IMR-90 (cell line): Measurements from ENCODE around the gene TMOD2. TPM values are rescaled to one million over a fixed set of nuclear protein-coding genes. Genes with fewer than 3 reads are reported as not detected.
A peak's percentile ranks its signal among the peaks of the same experiment; 100 is the strongest.

ENCODE experiments used
- ATAC-seq: fragments of 200-7000 bp; cut with Tn5 transposase; 2 replicates; pipeline ENCODE4 v1.9.1; 2020; ENCODE audit warnings: low read depth, mild to moderate bottlenecking, moderate library complexity
- BruUV-seq: library from RNA; stranded (reverse); fragments of 400-500 nt; replicated peaks from 2 replicates; lab custom pipeline; 2021; lab: Mats Ljungman, UMichigan
- CTCF ChIA-PET: fragments of 300-600 bp; formaldehyde crosslinking; extraction: SDS; loops from one replicate; lab custom pipeline; 2021; ENCODE audit warnings: antibody characterized with exemption; lab: Yijun Ruan, JAX
- POLR2A ChIA-PET: fragments of 300-600 bp; sonication (Branson Sonifier 250); formaldehyde crosslinking; loops from one replicate; lab custom pipeline; 2022; ENCODE audit warnings: antibody characterized with exemption; ENCODE audit not compliant: unreplicated experiment; lab: Charles Lee
- DNase-seq: peaks from one replicate; pipeline ENCODE4 v3.0.0; 2013
- H2AFZ ChIP-seq: replicated peaks from 2 replicates; pipeline ENCODE3; 2013; ENCODE audit warnings: low read length, mild to moderate bottlenecking; ENCODE audit not compliant: poor library complexity
- H2AK5ac ChIP-seq: 2 replicates; pipeline ENCODE4 v1.6.1; 2013; ENCODE audit warnings: low read depth, low read length, inconsistent platforms
- H2AK9ac ChIP-seq: replicated peaks from 2 replicates; pipeline ENCODE3; 2013; ENCODE audit warnings: mild to moderate bottlenecking, low read depth, low read length, moderate library complexity; ENCODE audit not compliant: poor library complexity
- H2BK120ac ChIP-seq: 2 replicates; pipeline ENCODE4 v1.6.1; 2013; ENCODE audit warnings: low read depth, low read length, inconsistent platforms
- H2BK15ac ChIP-seq: 3 replicates; pipeline ENCODE4 v1.6.1; 2013; ENCODE audit warnings: low read depth, low read length, inconsistent platforms
- H2BK20ac ChIP-seq: 2 replicates; pipeline ENCODE4 v1.6.1; 2013; ENCODE audit warnings: low read depth, mild to moderate bottlenecking, inconsistent platforms, low read length, moderate library complexity
- H2BK5ac ChIP-seq: 2 replicates; pipeline ENCODE4 v1.6.1; 2013; ENCODE audit warnings: mild to moderate bottlenecking, low read depth, low read length, inconsistent platforms; ENCODE audit not compliant: poor library complexity, severe bottlenecking
- H3K14ac ChIP-seq: replicated peaks from 2 replicates; pipeline ENCODE4 v1.6.1; 2013; ENCODE audit warnings: low read depth, low read length, inconsistent platforms
- H3K18ac ChIP-seq: 2 replicates; pipeline ENCODE4 v1.6.1; 2013; ENCODE audit warnings: low read depth, low read length, control low read depth
- H3K23ac ChIP-seq: 2 replicates; pipeline ENCODE4 v1.6.1; 2013; ENCODE audit warnings: low read depth, low read length, inconsistent platforms
- H3K27ac ChIP-seq: 2 replicates; pipeline ENCODE4 v1.5.1; 2013; ENCODE audit warnings: mild to moderate bottlenecking, control low read depth, low read length; ENCODE audit not compliant: insufficient read depth
- H3K27me3 ChIP-seq: 2 replicates; pipeline ENCODE4 v1.6.1; 2013; ENCODE audit warnings: low read length; ENCODE audit not compliant: control insufficient read depth, insufficient read depth
- H3K36me3 ChIP-seq: 2 replicates; pipeline ENCODE4 v1.6.1; 2013; ENCODE audit warnings: low read length, mixed read lengths; ENCODE audit not compliant: control insufficient read depth, insufficient read depth
- H3K4ac ChIP-seq: 2 replicates; pipeline ENCODE4 v1.6.1; 2013; ENCODE audit warnings: low read depth, low read length, inconsistent platforms
- H3K4me1 ChIP-seq: 2 replicates; pipeline ENCODE4 v1.6.1; 2013; ENCODE audit warnings: low read length, mixed read lengths; ENCODE audit not compliant: control insufficient read depth, insufficient read depth
- H3K4me2 ChIP-seq: 2 replicates; pipeline ENCODE4 v1.6.1; 2013; ENCODE audit warnings: low read depth, mild to moderate bottlenecking, control low read depth, low read length, moderate library complexity
- H3K4me3 ChIP-seq: 2 replicates; pipeline ENCODE4 v1.5.1; 2013; ENCODE audit warnings: low read depth, mild to moderate bottlenecking, control low read depth, low read length, moderate library complexity; ENCODE audit not compliant: insufficient read depth
- H3K56ac ChIP-seq: 2 replicates; pipeline ENCODE4 v1.6.1; 2013; ENCODE audit warnings: low read length, inconsistent platforms; ENCODE audit not compliant: insufficient read depth; ENCODE audit errors: extremely low read depth
- H3K79me1 ChIP-seq, 2 experiments: 2 replicates each; pipeline ENCODE4 v1.6.1; 2013; ENCODE audit warnings: low read length in 2 of 2, inconsistent platforms in 1 of 2, low read depth in 1 of 2
- H3K9ac ChIP-seq: 2 replicates; pipeline ENCODE4 v1.6.1; 2013; ENCODE audit warnings: low read depth, low read length, control low read depth
- H3K9me1 ChIP-seq: 2 replicates; pipeline ENCODE4 v1.6.1; 2013; ENCODE audit warnings: low read length, inconsistent platforms; ENCODE audit not compliant: insufficient read depth
- H3K9me3 ChIP-seq: 2 replicates; pipeline ENCODE4 v1.6.1; 2013; ENCODE audit warnings: low read length; ENCODE audit not compliant: control insufficient read depth, insufficient read depth
- H4K20me1 ChIP-seq: 2 replicates; pipeline ENCODE4 v1.6.1; 2013; ENCODE audit warnings: low read length, inconsistent platforms; ENCODE audit not compliant: insufficient read depth
- H4K5ac ChIP-seq: 2 replicates; pipeline ENCODE4 v1.6.1; 2013; ENCODE audit warnings: mild to moderate bottlenecking, low read depth, low read length, control low read depth
- H4K8ac ChIP-seq, 2 experiments: 2 replicates each; pipeline ENCODE4 v1.6.1; 2013; ENCODE audit warnings: low read depth in 2 of 2, low read length in 2 of 2, control low read depth in 1 of 2, inconsistent platforms in 1 of 2
- H4K91ac ChIP-seq: 2 replicates; pipeline ENCODE4 v1.6.1; 2013; ENCODE audit warnings: low read depth, low read length, inconsistent platforms; ENCODE audit not compliant: insufficient read depth
- BHLHE40 ChIP-seq: fragments of 150-350 bp; IDR thresholded peaks from 2 replicates; pipeline ENCODE4 v1.6.1; 2016; ENCODE audit warnings: mild to moderate bottlenecking, low read depth, low read length
- CEBPB ChIP-seq: IDR thresholded peaks from 2 replicates; pipeline ENCODE4 v1.6.1; 2012; ENCODE audit warnings: low read depth, low read length, improper control_type of control experiment
- CHD1 ChIP-seq: IDR thresholded peaks from 2 replicates; pipeline ENCODE4 v1.6.1; 2012; ENCODE audit warnings: low read depth, low read length, improper control_type of control experiment
- ELK1 ChIP-seq: fragments of 150-350 bp; IDR thresholded peaks from 2 replicates; pipeline ENCODE4 v1.6.1; 2016; ENCODE audit warnings: low read depth, mild to moderate bottlenecking, low read length, moderate library complexity, borderline replicate concordance
- MAFK ChIP-seq: IDR thresholded peaks from 2 replicates; pipeline ENCODE4 v1.6.1; 2012; ENCODE audit warnings: low read depth, low read length, improper control_type of control experiment
- MAZ ChIP-seq: IDR thresholded peaks from 2 replicates; pipeline ENCODE4 v1.6.1; 2012; ENCODE audit warnings: low read depth, mild to moderate bottlenecking, low read length, improper control_type of control experiment, moderate library complexity, borderline replicate concordance
- MXI1 ChIP-seq: IDR thresholded peaks from 2 replicates; pipeline ENCODE4 v1.6.1; 2012; ENCODE audit warnings: low read depth, mild to moderate bottlenecking, low read length, moderate library complexity, borderline replicate concordance
- POLR2A ChIP-seq: IDR thresholded peaks from 2 replicates; pipeline ENCODE4 v1.6.1; 2012; ENCODE audit warnings: mild to moderate bottlenecking, low read depth, low read length
- SMC3 ChIP-seq: fragments of 150-350 bp; IDR thresholded peaks from 2 replicates; pipeline ENCODE4 v1.6.1; 2016; ENCODE audit warnings: low read depth, mild to moderate bottlenecking, antibody characterized with exemption, low read length, moderate library complexity
- WGBS, 2 experiments: methylation state at CpG; one replicate each; pipeline versions ENCODE4 v1.1.5 to v1.1.7; 2013; ENCODE audit warnings: missing lambda C conversion rate in 2 of 2; ENCODE audit not compliant: insufficient read length in 1 of 2; ENCODE audit errors: extremely low coverage in 2 of 2; 5-methylcytosine and 5-hydroxymethylcytosine counted together
- dilution Hi-C: fragments of 300-500 bp; cut with HindIII; formaldehyde crosslinking; loops from one replicate; pipeline ENCODE4 v1.14.3; 2018; ENCODE audit warnings: low sequenced_read_pairs; ENCODE audit not compliant: unreplicated experiment
- in situ Hi-C: fragments of 300-500 bp; cut with MboI; formaldehyde crosslinking; loops from 3 replicates; pipeline ENCODE4 v1.14.3; 2019; ENCODE audit warnings: low sequenced_read_pairs, inconsistent platforms, mixed read lengths
- intact Hi-C: fragments of 100-400 bp; cut with micrococcal nuclease; formaldehyde crosslinking; loops from 2 replicates; pipeline ENCODE4 v1.10.0; 2022
- polyA plus RNA-seq, 3 experiments: library from polyadenylated mRNA; depleted of rRNA; stranded (reverse); fragments of >200 nt; gene quantifications; 2 replicates each; pipeline ENCODE4 v1.2.3, GENCODE V29; 2012; ENCODE audit warnings: low replicate concordance in 1 of 3
- total RNA-seq: library from RNA; depleted of rRNA; stranded (reverse); fragments of >200 nt; gene quantifications from 2 replicates; pipeline ENCODE4 v1.2.3, GENCODE V29; 2012
- TF ChIP-seq, protein P1 (sequence below): conservative IDR thresholded peaks from 2 replicates; pipeline ENCODE4 v1.5.1; 2012; ENCODE audit warnings: mild to moderate bottlenecking, low read depth, low read length, improper control_type of control experiment

Gene TMOD2
- total and polyA plus RNA-seq, 2 of the 4 experiments (the other 2 are of a cell fraction) = 2.8 to 5.4 TPM

- in situ Hi-C loops (no loop called here), dilution Hi-C loops (no loop called here), intact Hi-C loops (no loop called here)
- Histone ChIP-seq H2AK9ac (no peak overlapping the region), H3K4me3 (no peak overlapping the region), H4K91ac (no peak overlapping the region), H3K79me1 (peaks cover 59 to 84% of the 10 kb centered on the region in 2 experiments), H3K4ac (peak overlapping the region; percentile 4; the same call in 1 of the 2 replicates), H3K27me3 (no peaks in the 10 kb centered on the region), H2BK20ac (no peak overlapping the region), H2AK5ac (no peak overlapping the region; the same call in 1 of the 2 replicates), H2BK5ac (peak overlapping the region; percentile 74), H3K9me3 (no peaks in the 10 kb centered on the region), H3K36me3 (peaks cover 9% of the 10 kb centered on the region), H3K4me2 (no peak overlapping the region), H3K9me1 (peaks cover 16% of the 10 kb centered on the region), H3K14ac (peak overlapping the region; percentile 30), H3K18ac (peak overlapping the region; percentile 33; the same call in 1 of the 2 replicates), H2AFZ (no peak overlapping the region), H3K56ac (no peak overlapping the region), H2BK15ac (no peak overlapping the region; the same call in 2 of the 3 replicates), H3K27ac (no peak overlapping the region), H2BK120ac (no peak overlapping the region), H4K20me1 (peaks cover 21% of the 10 kb centered on the region; the same call in 1 of the 2 replicates), H4K8ac (peak overlapping the region in 1 of 2 experiments; percentile 56; a peak in 2 of 4 replicates), H3K4me1 (peaks cover 16% of the 10 kb centered on the region), H3K23ac (peak overlapping the region; percentile 21; the same call in 1 of the 2 replicates), H3K9ac (no peak overlapping the region), H4K5ac (peak overlapping the region; percentile 64; the same call in 1 of the 2 replicates)
- TF ChIP-seq, protein P1, sequence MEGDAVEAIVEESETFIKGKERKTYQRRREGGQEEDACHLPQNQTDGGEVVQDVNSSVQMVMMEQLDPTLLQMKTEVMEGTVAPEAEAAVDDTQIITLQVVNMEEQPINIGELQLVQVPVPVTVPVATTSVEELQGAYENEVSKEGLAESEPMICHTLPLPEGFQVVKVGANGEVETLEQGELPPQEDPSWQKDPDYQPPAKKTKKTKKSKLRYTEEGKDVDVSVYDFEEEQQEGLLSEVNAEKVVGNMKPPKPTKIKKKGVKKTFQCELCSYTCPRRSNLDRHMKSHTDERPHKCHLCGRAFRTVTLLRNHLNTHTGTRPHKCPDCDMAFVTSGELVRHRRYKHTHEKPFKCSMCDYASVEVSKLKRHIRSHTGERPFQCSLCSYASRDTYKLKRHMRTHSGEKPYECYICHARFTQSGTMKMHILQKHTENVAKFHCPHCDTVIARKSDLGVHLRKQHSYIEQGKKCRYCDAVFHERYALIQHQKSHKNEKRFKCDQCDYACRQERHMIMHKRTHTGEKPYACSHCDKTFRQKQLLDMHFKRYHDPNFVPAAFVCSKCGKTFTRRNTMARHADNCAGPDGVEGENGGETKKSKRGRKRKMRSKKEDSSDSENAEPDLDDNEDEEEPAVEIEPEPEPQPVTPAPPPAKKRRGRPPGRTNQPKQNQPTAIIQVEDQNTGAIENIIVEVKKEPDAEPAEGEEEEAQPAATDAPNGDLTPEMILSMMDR = no peak
- TF ChIP-seq MAZ = no peak
- no peak for TF ChIP-seq CHD1
- TF ChIP-seq MXI1 = no peak
- TF ChIP-seq BHLHE40 = no peak
- no peak for TF ChIP-seq CEBPB
- no peak for TF ChIP-seq POLR2A
- no peak for TF ChIP-seq ELK1
- no peak for TF ChIP-seq MAFK
- TF ChIP-seq SMC3 = no peak
- ChIA-PET CTCF (no interaction called here), POLR2A (no interaction called here)
- BruUV-seq = no TSS peak
- peak; percentile 7; the same call in 1 of the 2 replicates for ATAC-seq
- 100% methylated on average over 1 of the region's 4 CpGs; no CpG with 5 or more reads in 1 of the 2 experiments for WGBS, 2 experiments
- DNase-seq = peak; percentile 47
Measured at GRCh38 chr15:51864408-51865056, 113.1 kb downstream of the TMOD2 start.
